HepG2 (cell line): ENCODE data around the gene COMMD4. TPM values are rescaled to one million over a fixed set of nuclear protein-coding genes. Genes with fewer than 3 reads are reported as not detected.

ENCODE experiments used
- CHD2 ChIP-seq: IDR thresholded peaks from 2 replicates; pipeline ENCODE4 v1.6.1; 2011; ENCODE audit warnings: low read depth, low read length, improper control_type of control experiment
- ESRRA ChIP-seq: sonication (generic); formaldehyde crosslinking; IDR thresholded peaks from 2 replicates; pipeline ENCODE4 v1.5.1; 2020; ENCODE audit warnings: mild to moderate bottlenecking, low read depth, missing genetic modification reagents
- REPIN1 ChIP-seq: sonication (generic); formaldehyde crosslinking; IDR thresholded peaks from 2 replicates; pipeline ENCODE4 v1.8.0; 2022; ENCODE audit warnings: missing genetic modification reagents, low read depth, mild to moderate bottlenecking, borderline replicate concordance
- ZBTB8A ChIP-seq: sonication (generic); formaldehyde crosslinking; IDR thresholded peaks from 2 replicates; pipeline ENCODE4 v1.4.0; 2020; ENCODE audit warnings: mild to moderate bottlenecking, low read depth, missing genetic modification reagents, borderline replicate concordance
- ZIK1 ChIP-seq: sonication (generic); formaldehyde crosslinking; IDR thresholded peaks from 2 replicates; pipeline ENCODE4 v1.5.0; 2020; ENCODE audit warnings: mild to moderate bottlenecking, low read depth, missing genetic modification reagents, borderline replicate concordance
- ZKSCAN8 ChIP-seq: IDR thresholded peaks from 2 replicates; pipeline ENCODE4 v1.6.1; 2016; ENCODE audit warnings: borderline replicate concordance, missing genetic modification reagents, missing compliant biosample characterization
- ZNF20 ChIP-seq: sonication (generic); formaldehyde crosslinking; IDR thresholded peaks from 2 replicates; pipeline ENCODE4 v1.4.0; 2020; ENCODE audit warnings: mild to moderate bottlenecking, moderate library complexity, missing genetic modification reagents
- ZNF33B ChIP-seq: sonication (generic); formaldehyde crosslinking; IDR thresholded peaks from 2 replicates; pipeline ENCODE4 v1.5.1; 2020; ENCODE audit warnings: mild to moderate bottlenecking, missing genetic modification reagents
- polyA plus RNA-seq, 8 experiments: library from polyadenylated mRNA; depleted of rRNA in 3 of 8; stranded (reverse) in 7 of 8; unstranded in 1 of 8; fragments of >200 nt; fragmentation: Illumina TruSeq in 4 of 8; extraction: Trizol in 4 of 8; gene quantifications; 2 replicates each; pipeline versions ENCODE4 v1.2.1 to v1.2.3, GENCODE V29; 2011 to 2016; ENCODE audit warnings: low read depth in 4 of 8, missing spikeins in 1 of 8, mixed read lengths in 1 of 8; ENCODE audit not compliant: insufficient read depth in 1 of 8
- total RNA-seq, 5 experiments: library from RNA; depleted of rRNA; stranded (reverse); fragments of >200 nt; fragmentation: Illumina TruSeq; extraction: Trizol; gene quantifications; 2 replicates each; pipeline ENCODE4 v1.2.3, GENCODE V29; 2016; ENCODE audit warnings: low read depth in 1 of 5
- TF ChIP-seq, protein P1 (sequence below): sonication (generic); formaldehyde crosslinking; IDR thresholded peaks from 2 replicates; pipeline ENCODE4 v1.4.0; 2020; ENCODE audit warnings: missing genetic modification reagents, borderline replicate concordance
- TF ChIP-seq, protein P2 (sequence below): sonication (generic); formaldehyde crosslinking; IDR thresholded peaks from 2 replicates; pipeline ENCODE4 v1.4.0; 2020; ENCODE audit warnings: mild to moderate bottlenecking, missing genetic modification reagents
- TF ChIP-seq, protein P3 (sequence below): sonication (generic); formaldehyde crosslinking; IDR thresholded peaks from 2 replicates; pipeline ENCODE4 v1.8.0; 2022; ENCODE audit warnings: missing genetic modification reagents, mild to moderate bottlenecking, borderline replicate concordance
- TF ChIP-seq, protein P4 (sequence below): sonication (generic); formaldehyde crosslinking; IDR thresholded peaks from 2 replicates; pipeline ENCODE4 v1.8.1; 2023; ENCODE audit warnings: mild to moderate bottlenecking, missing genetic modification reagents

Gene COMMD4
- total and polyA plus RNA-seq, 2 of the 13 experiments (the other 11 are each of a cell fraction or from before 2014, with no cell fraction given) = 45.8 to 89.9 TPM

DNA sequence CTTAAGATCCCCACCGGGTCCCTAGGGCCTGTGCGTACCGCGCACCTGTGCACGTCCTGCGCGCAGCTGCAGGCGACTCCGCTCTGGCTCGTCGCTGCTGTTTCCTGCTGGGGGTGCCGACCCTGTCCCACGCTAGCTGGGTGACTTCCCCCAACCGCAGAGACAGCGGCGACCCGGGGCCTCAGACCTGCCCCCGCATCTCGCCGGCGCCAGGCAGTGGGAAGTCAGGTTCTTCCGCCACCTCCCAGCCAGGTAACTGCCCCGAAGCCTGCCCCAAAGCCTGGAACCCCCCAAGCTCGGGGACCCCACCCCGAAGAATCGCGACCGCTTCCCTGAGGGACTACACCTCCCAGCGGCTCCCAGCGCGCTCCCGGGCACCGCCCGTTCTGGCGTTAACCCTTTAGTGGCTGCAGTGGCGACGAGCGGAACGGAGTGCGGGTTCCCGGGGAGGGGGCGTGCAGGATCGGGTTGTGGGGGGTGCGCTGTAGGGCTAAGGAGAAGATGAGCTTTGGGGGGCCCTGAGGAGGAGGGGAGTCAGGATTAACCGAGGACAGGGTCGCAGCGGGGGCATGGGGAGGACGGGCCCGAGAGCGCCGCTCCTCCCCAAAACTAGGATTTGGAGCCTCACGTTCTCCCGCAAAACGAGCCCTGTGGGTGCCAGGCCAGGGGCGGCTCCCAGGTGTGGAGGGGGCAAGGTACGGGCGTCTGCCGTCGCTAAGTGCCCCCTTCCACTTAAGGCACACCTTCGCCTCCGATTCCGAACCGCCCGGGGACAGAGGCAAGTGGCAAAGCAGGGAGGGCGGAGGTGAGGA, 11.6 kb downstream of the COMMD4 start (continued):
- TF ChIP-seq ZBTB8A (no peak), REPIN1 (CRISPR knock-in tag) (no peak; the same call in 1 of the 2 replicates), ZNF33B (peak; percentile 88; the same call in 1 of the 2 replicates), ZKSCAN8 (CRISPR knock-in tag) (0 out of 2 replicates have a peak, but pooled peaks have one; percentile 12), ESRRA (CRISPR knock-in tag) (no peak), ZIK1 (CRISPR knock-in tag) (peak; percentile 81; the same call in 1 of the 2 replicates), CHD2 (0 out of 2 replicates have a peak, but pooled peaks have one; percentile 24), ZNF20 (CRISPR knock-in tag) (peak; percentile 78; the same call in 1 of the 2 replicates)
- TF ChIP-seq, protein P1, sequence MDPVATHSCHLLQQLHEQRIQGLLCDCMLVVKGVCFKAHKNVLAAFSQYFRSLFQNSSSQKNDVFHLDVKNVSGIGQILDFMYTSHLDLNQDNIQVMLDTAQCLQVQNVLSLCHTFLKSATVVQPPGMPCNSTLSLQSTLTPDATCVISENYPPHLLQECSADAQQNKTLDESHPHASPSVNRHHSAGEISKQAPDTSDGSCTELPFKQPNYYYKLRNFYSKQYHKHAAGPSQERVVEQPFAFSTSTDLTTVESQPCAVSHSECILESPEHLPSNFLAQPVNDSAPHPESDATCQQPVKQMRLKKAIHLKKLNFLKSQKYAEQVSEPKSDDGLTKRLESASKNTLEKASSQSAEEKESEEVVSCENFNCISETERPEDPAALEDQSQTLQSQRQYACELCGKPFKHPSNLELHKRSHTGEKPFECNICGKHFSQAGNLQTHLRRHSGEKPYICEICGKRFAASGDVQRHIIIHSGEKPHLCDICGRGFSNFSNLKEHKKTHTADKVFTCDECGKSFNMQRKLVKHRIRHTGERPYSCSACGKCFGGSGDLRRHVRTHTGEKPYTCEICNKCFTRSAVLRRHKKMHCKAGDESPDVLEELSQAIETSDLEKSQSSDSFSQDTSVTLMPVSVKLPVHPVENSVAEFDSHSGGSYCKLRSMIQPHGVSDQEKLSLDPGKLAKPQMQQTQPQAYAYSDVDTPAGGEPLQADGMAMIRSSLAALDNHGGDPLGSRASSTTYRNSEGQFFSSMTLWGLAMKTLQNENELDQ (CRISPR knock-in tag) = no peak
- TF ChIP-seq, protein P2, sequence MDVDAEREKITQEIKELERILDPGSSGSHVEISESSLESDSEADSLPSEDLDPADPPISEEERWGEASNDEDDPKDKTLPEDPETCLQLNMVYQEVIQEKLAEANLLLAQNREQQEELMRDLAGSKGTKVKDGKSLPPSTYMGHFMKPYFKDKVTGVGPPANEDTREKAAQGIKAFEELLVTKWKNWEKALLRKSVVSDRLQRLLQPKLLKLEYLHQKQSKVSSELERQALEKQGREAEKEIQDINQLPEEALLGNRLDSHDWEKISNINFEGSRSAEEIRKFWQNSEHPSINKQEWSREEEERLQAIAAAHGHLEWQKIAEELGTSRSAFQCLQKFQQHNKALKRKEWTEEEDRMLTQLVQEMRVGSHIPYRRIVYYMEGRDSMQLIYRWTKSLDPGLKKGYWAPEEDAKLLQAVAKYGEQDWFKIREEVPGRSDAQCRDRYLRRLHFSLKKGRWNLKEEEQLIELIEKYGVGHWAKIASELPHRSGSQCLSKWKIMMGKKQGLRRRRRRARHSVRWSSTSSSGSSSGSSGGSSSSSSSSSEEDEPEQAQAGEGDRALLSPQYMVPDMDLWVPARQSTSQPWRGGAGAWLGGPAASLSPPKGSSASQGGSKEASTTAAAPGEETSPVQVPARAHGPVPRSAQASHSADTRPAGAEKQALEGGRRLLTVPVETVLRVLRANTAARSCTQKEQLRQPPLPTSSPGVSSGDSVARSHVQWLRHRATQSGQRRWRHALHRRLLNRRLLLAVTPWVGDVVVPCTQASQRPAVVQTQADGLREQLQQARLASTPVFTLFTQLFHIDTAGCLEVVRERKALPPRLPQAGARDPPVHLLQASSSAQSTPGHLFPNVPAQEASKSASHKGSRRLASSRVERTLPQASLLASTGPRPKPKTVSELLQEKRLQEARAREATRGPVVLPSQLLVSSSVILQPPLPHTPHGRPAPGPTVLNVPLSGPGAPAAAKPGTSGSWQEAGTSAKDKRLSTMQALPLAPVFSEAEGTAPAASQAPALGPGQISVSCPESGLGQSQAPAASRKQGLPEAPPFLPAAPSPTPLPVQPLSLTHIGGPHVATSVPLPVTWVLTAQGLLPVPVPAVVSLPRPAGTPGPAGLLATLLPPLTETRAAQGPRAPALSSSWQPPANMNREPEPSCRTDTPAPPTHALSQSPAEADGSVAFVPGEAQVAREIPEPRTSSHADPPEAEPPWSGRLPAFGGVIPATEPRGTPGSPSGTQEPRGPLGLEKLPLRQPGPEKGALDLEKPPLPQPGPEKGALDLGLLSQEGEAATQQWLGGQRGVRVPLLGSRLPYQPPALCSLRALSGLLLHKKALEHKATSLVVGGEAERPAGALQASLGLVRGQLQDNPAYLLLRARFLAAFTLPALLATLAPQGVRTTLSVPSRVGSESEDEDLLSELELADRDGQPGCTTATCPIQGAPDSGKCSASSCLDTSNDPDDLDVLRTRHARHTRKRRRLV (CRISPR knock-in tag) = no peak
- TF ChIP-seq, protein P3, sequence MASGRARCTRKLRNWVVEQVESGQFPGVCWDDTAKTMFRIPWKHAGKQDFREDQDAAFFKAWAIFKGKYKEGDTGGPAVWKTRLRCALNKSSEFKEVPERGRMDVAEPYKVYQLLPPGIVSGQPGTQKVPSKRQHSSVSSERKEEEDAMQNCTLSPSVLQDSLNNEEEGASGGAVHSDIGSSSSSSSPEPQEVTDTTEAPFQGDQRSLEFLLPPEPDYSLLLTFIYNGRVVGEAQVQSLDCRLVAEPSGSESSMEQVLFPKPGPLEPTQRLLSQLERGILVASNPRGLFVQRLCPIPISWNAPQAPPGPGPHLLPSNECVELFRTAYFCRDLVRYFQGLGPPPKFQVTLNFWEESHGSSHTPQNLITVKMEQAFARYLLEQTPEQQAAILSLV = no peak
- TF ChIP-seq, protein P4, sequence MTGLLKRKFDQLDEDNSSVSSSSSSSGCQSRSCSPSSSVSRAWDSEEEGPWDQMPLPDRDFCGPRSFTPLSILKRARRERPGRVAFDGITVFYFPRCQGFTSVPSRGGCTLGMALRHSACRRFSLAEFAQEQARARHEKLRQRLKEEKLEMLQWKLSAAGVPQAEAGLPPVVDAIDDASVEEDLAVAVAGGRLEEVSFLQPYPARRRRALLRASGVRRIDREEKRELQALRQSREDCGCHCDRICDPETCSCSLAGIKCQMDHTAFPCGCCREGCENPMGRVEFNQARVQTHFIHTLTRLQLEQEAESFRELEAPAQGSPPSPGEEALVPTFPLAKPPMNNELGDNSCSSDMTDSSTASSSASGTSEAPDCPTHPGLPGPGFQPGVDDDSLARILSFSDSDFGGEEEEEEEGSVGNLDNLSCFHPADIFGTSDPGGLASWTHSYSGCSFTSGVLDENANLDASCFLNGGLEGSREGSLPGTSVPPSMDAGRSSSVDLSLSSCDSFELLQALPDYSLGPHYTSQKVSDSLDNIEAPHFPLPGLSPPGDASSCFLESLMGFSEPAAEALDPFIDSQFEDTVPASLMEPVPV (CRISPR knock-in tag) = 0 out of 2 replicates have a peak, but pooled peaks have one; percentile 58
